NCI-H1694 (cell line): Measurements from ENCODE around the gene SEMA3B.
"Not testable (repeated sequence)": the region's sequence is repeated elsewhere in the genome, so short reads cannot be mapped to it uniquely, and the experiment has no call there.

Experiments used
- DNase-seq: peaks from one replicate; lab custom pipeline; 2025; lab: John Stamatoyannopoulos, UW

The SEMA3B gene

GRCh38 chr3:50258979-50259378, 10.0 kb upstream of the SEMA3B start:
- DNase-seq = no peak

- no peak for DNase-seq
Observed at GRCh38 chr3:50259432-50260026, 9.4 kb upstream of the SEMA3B start.

- DNase-seq = no peak
Observed at GRCh38 chr3:50260027-50260941, 8.7 kb upstream of the SEMA3B start.

GRCh38 chr3:50260942-50261441, 8.0 kb upstream of the SEMA3B start:
- DNase-seq = no peak

- no peak for DNase-seq
Observed at GRCh38 chr3:50261505-50261904, 7.4 kb upstream of the SEMA3B start.

GRCh38 chr3:50262200-50262599, 6.7 kb upstream of the SEMA3B start:
- not testable (repeated sequence) for DNase-seq

GRCh38 chr3:50262778-50263177, 6.2 kb upstream of the SEMA3B start:
- DNase-seq = no peak

- DNase-seq = no peak
Observed at GRCh38 chr3:50263478-50264382, 5.2 kb upstream of the SEMA3B start.

- no peak for DNase-seq
Observed at GRCh38 chr3:50264383-50264963, 4.5 kb upstream of the SEMA3B start.

- DNase-seq = no peak
Observed at GRCh38 chr3:50264964-50265485, 3.9 kb upstream of the SEMA3B start.

- DNase-seq = no peak
Observed at GRCh38 chr3:50265571-50265970, 3.4 kb upstream of the SEMA3B start.

GRCh38 chr3:50266017-50266416, 2.9 kb upstream of the SEMA3B start:
- no peak for DNase-seq

- no peak for DNase-seq
Observed at GRCh38 chr3:50266836-50267235, 2.1 kb upstream of the SEMA3B start.

GRCh38 chr3:50267280-50267913, 1.6 kb upstream of the SEMA3B start:
- DNase-seq = no peak

GRCh38 chr3:50268276-50268675, 671 bp upstream of the SEMA3B start:
- DNase-seq = no peak

GRCh38 chr3:50269460-50269859, 513 bp downstream of the SEMA3B start:
- no peak for DNase-seq

GRCh38 chr3:50269977-50270413, 1.0 kb downstream of the SEMA3B start:
- no peak for DNase-seq

- DNase-seq = no peak
Observed at GRCh38 chr3:50270422-50271224, 1.7 kb downstream of the SEMA3B start.

- DNase-seq = no peak
Observed at GRCh38 chr3:50271314-50271936, 2.5 kb downstream of the SEMA3B start.

GRCh38 chr3:50272538-50272910, 3.6 kb downstream of the SEMA3B start:
- not testable (repeated sequence) for DNase-seq
